A549 (cell line): ENCODE measurements around the gene POP5. TPM values are rescaled to one million over a fixed set of nuclear protein-coding genes. Genes with fewer than 3 reads are reported as not detected.

Experiments
- ATAC-seq, 2 experiments: fragments of 200-7000 bp in 1 of 2; fragments of >200 bp in 1 of 2; cut with Nextera tagmentation in 1 of 2; cut with Tn5 transposase in 1 of 2; 3 replicates each; pipeline versions ENCODE4 v1.8.0 to v1.9.1; 2018 to 2020; ENCODE audit warnings: mild to moderate bottlenecking in 1 of 2, moderate library complexity in 1 of 2
- CTCF ChIA-PET: fragments of 300-600 bp; sonication (Branson Sonifier 250); formaldehyde crosslinking; extraction: SDS; loops from one replicate; lab custom pipeline; 2021; ENCODE audit warnings: antibody characterized with exemption, inconsistent platforms; lab: Yijun Ruan, JAX
- POLR2A ChIA-PET: fragments of 350-600 bp; formaldehyde crosslinking; extraction: SDS; loops from one replicate; lab custom pipeline; 2021; ENCODE audit warnings: antibody characterized with exemption, inconsistent platforms; lab: Yijun Ruan, JAX
- DNase-seq, 2 experiments: peaks; one replicate each; pipeline versions ENCODE4 v3.0.0 to v3.0.0-alpha.2; 2011 to 2016; ENCODE audit warnings: low read depth in 1 of 2, low spot score in 1 of 2
- FAIRE-seq: peaks from 2 replicates; lab custom pipeline; 2011; peaks lifted over from hg19 to GRCh38; lab: Jason Lieb, UNC
- H3K27ac ChIP-seq, 2 experiments: fragments of >200 bp; sonication (Bioruptor Twin); formaldehyde crosslinking; 3 replicates each; pipeline ENCODE4 v1.5.1; 2016 to 2017
- H3K4me1 ChIP-seq: fragments of >200 bp; sonication (Bioruptor Twin); formaldehyde crosslinking; 3 replicates; pipeline ENCODE4 v1.6.1; 2016
- H3K4me2 ChIP-seq: fragments of >200 bp; sonication (Bioruptor Twin); formaldehyde crosslinking; 3 replicates; pipeline ENCODE4 v1.6.1; 2016
- H3K4me3 ChIP-seq: fragments of >200 bp; sonication (Bioruptor Twin); formaldehyde crosslinking; 3 replicates; pipeline ENCODE4 v1.5.1; 2016
- H3K9me3 ChIP-seq: fragments of >200 bp; sonication (Bioruptor Twin); formaldehyde crosslinking; 3 replicates; pipeline ENCODE4 v1.6.1; 2016
- BHLHE40 ChIP-seq: IDR thresholded peaks from 2 replicates; pipeline ENCODE4 v1.6.1; 2012; ENCODE audit warnings: low read depth, low read length, inconsistent platforms
- CBX8 ChIP-seq: fragments of 200-600 bp; sonication (generic); IDR thresholded peaks from 2 replicates; pipeline ENCODE4 v1.6.1; 2016
- ESRRA ChIP-seq: fragments of 150-350 bp; IDR thresholded peaks from 2 replicates; pipeline ENCODE4 v1.6.1; 2014; ENCODE audit warnings: mild to moderate bottlenecking, low read length, borderline replicate concordance
- FOSL2 ChIP-seq, 2 experiments: fragments of 450-650 bp in 1 of 2; fragments of >200 bp in 1 of 2; sonication (Bioruptor Twin) in 1 of 2; formaldehyde crosslinking; IDR thresholded peaks; 2 replicates each; pipeline versions ENCODE4 v1.5.0 to v1.6.1; 2016 to 2020; ENCODE audit warnings: mild to moderate bottlenecking in 1 of 2, moderate library complexity in 1 of 2
- HDAC2 ChIP-seq: fragments of 200-600 bp; sonication (generic); IDR thresholded peaks from 2 replicates; pipeline ENCODE4 v1.6.1; 2016
- HOXB13 ChIP-seq: fragments of 250-450 bp; sonication (Bioruptor Pico); IDR thresholded peaks from 2 replicates; pipeline ENCODE4 v1.5.0; 2020; ENCODE audit warnings: low read depth, mild to moderate bottlenecking, moderate library complexity
- JUN ChIP-seq, 2 experiments: fragments of >200 bp; sonication (Bioruptor Twin); formaldehyde crosslinking; IDR thresholded peaks; 2 replicates in 1 of 2; 3 replicates in 1 of 2; pipeline ENCODE4 v1.6.1; 2016 to 2017
- JUNB ChIP-seq: fragments of >200 bp; sonication (Bioruptor Twin); formaldehyde crosslinking; IDR thresholded peaks from 2 replicates; pipeline ENCODE4 v1.6.1; 2016
- NPAS2 ChIP-seq: fragments of 250-450 bp; sonication (Bioruptor Pico); IDR thresholded peaks from 2 replicates; pipeline ENCODE4 v1.8.0; 2022; ENCODE audit warnings: mild to moderate bottlenecking, moderate library complexity, borderline replicate concordance
- NR3C1 ChIP-seq: fragments of >200 bp; sonication (Bioruptor Twin); formaldehyde crosslinking; IDR thresholded peaks from 3 replicates; pipeline ENCODE4 v1.6.1; 2017
- POLR2A ChIP-seq: IDR thresholded peaks from 2 replicates; pipeline ENCODE4 v1.6.1; 2012; ENCODE audit warnings: mild to moderate bottlenecking, low read length
- POLR2AphosphoS2 ChIP-seq: conservative IDR thresholded peaks from 2 replicates; pipeline ENCODE4 v1.6.1; 2012; ENCODE audit warnings: low read length, improper control_type of control experiment, inconsistent platforms
- RCOR1 ChIP-seq: fragments of 150-350 bp; IDR thresholded peaks from 2 replicates; pipeline ENCODE4 v1.6.1; 2014; ENCODE audit warnings: antibody characterized with exemption, low read length, low read depth
- RFX5 ChIP-seq: fragments of 450-650 bp; IDR thresholded peaks from 2 replicates; pipeline ENCODE4 v1.7.1; 2014; ENCODE audit warnings: antibody characterized with exemption, mild to moderate bottlenecking, moderate library complexity
- ZFP36 ChIP-seq: fragments of 450-650 bp; IDR thresholded peaks from 2 replicates; pipeline ENCODE4 v1.6.1; 2014; ENCODE audit warnings: borderline replicate concordance; ENCODE audit not compliant: partially characterized antibody
- WGBS: methylation state at CpG from one replicate; pipeline ENCODE4 v1.1.6; 2017; ENCODE audit errors: missing lambda C conversion rate; 5-methylcytosine and 5-hydroxymethylcytosine counted together
- polyA plus RNA-seq, 4 experiments: library from polyadenylated mRNA; depleted of rRNA in 3 of 4; stranded (reverse); fragments of >200 nt; fragmentation: RNase III in 1 of 4; extraction: RNeasy Plus Mini Kit Qiagen cat#74134 plus additional on column Dnase treatment in 1 of 4; gene quantifications; 2 replicates in 3 of 4; 3 replicates in 1 of 4; pipeline ENCODE4 v1.2.3, GENCODE V29; 2011 to 2017
- TF ChIP-seq, protein P1 (sequence below): fragments of >200 bp; sonication (Bioruptor Twin); formaldehyde crosslinking; IDR thresholded peaks from 3 replicates; pipeline ENCODE4 v1.6.1; 2016
- TF ChIP-seq, protein P2 (sequence below): IDR thresholded peaks from 2 replicates; pipeline ENCODE4 v1.6.1; 2012
- TF ChIP-seq, protein P3 (sequence below): fragments of 200-600 bp; sonication (generic); IDR thresholded peaks from 2 replicates; pipeline ENCODE4 v1.6.1; 2016; ENCODE audit warnings: antibody characterized with exemption, mild to moderate bottlenecking, moderate library complexity
- TF ChIP-seq, protein P4 (sequence below): fragments of 250-450 bp; sonication (Bioruptor Pico); IDR thresholded peaks from 2 replicates; pipeline ENCODE4 v1.5.0; 2021; ENCODE audit warnings: mild to moderate bottlenecking, moderate library complexity, borderline replicate concordance
- TF ChIP-seq, protein P5 (sequence below): fragments of 450-650 bp; IDR thresholded peaks from 2 replicates; pipeline ENCODE4 v1.6.1; 2014; ENCODE audit warnings: antibody characterized with exemption

Gene POP5
- polyA plus RNA-seq, 2 of the 4 experiments (the other 2 are of a cell fraction) = 82.4 to 111 TPM

DNA sequence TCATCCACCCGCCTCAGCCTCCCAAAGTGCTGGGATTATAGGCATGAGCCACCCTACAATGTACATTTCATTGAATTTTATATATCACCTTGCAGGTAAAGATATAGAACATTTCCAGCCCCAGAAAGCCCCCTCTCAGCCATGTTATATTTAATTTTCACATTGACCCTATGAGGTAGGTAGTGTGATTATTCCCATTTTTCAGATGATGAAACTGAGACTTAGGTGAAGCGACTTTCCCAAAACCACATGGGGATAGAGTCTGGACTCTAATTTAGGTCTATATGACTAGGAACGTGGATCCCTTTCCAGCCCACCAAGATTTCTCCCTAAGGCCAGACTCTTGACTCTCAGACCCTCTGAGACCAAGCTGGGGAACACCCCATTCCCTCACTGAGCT, 15.7 kb upstream of the POP5 start:
- CTCF ChIA-PET = interaction anchor here (0.6 to 1.5 kb wide), 3 partner anchors 14 to 519 kb away, joined by 3 to 5 read pairs (median 3); no protein-coding TSS in a partner anchor
- FAIRE-seq (no peak), DNase-seq (no peak), ATAC-seq (no peak)
- no peak overlapping the region for H3K27ac ChIP-seq
- POLR2A ChIA-PET = no interaction called here
- WGBS = 88% methylated on average over 3 of the region's 3 CpGs
- H3K4me1 ChIP-seq = peaks cover 10% of the 10 kb centered on the region
- no peaks in the 10 kb centered on the region for H3K9me3 ChIP-seq
- no peak overlapping the region for H3K4me2 ChIP-seq
- H3K4me3 ChIP-seq = no peak overlapping the region
- TF ChIP-seq, protein P1, sequence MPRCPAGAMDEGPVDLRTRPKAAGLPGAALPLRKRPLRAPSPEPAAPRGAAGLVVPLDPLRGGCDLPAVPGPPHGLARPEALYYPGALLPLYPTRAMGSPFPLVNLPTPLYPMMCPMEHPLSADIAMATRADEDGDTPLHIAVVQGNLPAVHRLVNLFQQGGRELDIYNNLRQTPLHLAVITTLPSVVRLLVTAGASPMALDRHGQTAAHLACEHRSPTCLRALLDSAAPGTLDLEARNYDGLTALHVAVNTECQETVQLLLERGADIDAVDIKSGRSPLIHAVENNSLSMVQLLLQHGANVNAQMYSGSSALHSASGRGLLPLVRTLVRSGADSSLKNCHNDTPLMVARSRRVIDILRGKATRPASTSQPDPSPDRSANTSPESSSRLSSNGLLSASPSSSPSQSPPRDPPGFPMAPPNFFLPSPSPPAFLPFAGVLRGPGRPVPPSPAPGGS = no peak
- no peak for TF ChIP-seq NR3C1
- no peak for TF ChIP-seq ESRRA
- TF ChIP-seq NPAS2 (CRISPR knock-in tag) = no peak
- no peak for TF ChIP-seq JUNB
- TF ChIP-seq POLR2AphosphoS2 = no peak
- TF ChIP-seq, protein P2, sequence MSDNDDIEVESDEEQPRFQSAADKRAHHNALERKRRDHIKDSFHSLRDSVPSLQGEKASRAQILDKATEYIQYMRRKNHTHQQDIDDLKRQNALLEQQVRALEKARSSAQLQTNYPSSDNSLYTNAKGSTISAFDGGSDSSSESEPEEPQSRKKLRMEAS = no peak
- TF ChIP-seq, protein P3, sequence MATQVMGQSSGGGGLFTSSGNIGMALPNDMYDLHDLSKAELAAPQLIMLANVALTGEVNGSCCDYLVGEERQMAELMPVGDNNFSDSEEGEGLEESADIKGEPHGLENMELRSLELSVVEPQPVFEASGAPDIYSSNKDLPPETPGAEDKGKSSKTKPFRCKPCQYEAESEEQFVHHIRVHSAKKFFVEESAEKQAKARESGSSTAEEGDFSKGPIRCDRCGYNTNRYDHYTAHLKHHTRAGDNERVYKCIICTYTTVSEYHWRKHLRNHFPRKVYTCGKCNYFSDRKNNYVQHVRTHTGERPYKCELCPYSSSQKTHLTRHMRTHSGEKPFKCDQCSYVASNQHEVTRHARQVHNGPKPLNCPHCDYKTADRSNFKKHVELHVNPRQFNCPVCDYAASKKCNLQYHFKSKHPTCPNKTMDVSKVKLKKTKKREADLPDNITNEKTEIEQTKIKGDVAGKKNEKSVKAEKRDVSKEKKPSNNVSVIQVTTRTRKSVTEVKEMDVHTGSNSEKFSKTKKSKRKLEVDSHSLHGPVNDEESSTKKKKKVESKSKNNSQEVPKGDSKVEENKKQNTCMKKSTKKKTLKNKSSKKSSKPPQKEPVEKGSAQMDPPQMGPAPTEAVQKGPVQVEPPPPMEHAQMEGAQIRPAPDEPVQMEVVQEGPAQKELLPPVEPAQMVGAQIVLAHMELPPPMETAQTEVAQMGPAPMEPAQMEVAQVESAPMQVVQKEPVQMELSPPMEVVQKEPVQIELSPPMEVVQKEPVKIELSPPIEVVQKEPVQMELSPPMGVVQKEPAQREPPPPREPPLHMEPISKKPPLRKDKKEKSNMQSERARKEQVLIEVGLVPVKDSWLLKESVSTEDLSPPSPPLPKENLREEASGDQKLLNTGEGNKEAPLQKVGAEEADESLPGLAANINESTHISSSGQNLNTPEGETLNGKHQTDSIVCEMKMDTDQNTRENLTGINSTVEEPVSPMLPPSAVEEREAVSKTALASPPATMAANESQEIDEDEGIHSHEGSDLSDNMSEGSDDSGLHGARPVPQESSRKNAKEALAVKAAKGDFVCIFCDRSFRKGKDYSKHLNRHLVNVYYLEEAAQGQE = no peak
- TF ChIP-seq POLR2A = no peak
- no peak for TF ChIP-seq BHLHE40
- no peak for TF ChIP-seq HDAC2
- TF ChIP-seq JUN (IDR thresholded peaks at IDR 0.05) = no peak
- no peak for TF ChIP-seq RFX5
- no peak for TF ChIP-seq ZFP36
- TF ChIP-seq RCOR1 = no peak
- TF ChIP-seq CBX8 = no peak
- TF ChIP-seq, protein P4, sequence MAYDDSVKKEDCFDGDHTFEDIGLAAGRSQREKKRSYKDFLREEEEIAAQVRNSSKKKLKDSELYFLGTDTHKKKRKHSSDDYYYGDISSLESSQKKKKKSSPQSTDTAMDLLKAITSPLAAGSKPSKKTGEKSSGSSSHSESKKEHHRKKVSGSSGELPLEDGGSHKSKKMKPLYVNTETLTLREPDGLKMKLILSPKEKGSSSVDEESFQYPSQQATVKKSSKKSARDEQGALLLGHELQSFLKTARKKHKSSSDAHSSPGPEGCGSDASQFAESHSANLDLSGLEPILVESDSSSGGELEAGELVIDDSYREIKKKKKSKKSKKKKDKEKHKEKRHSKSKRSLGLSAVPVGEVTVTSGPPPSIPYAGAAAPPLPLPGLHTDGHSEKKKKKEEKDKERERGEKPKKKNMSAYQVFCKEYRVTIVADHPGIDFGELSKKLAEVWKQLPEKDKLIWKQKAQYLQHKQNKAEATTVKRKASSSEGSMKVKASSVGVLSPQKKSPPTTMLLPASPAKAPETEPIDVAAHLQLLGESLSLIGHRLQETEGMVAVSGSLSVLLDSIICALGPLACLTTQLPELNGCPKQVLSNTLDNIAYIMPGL (CRISPR knock-in tag) = no peak
- TF ChIP-seq HOXB13 = no peak
- TF ChIP-seq, protein P5, sequence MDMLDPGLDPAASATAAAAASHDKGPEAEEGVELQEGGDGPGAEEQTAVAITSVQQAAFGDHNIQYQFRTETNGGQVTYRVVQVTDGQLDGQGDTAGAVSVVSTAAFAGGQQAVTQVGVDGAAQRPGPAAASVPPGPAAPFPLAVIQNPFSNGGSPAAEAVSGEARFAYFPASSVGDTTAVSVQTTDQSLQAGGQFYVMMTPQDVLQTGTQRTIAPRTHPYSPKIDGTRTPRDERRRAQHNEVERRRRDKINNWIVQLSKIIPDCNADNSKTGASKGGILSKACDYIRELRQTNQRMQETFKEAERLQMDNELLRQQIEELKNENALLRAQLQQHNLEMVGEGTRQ = no peak
- TF ChIP-seq FOSL2 (IDR thresholded peaks at IDR 0.05) = no peak
- TF ChIP-seq FOSL2 (CRISPR knock-in tag; IDR thresholded peaks at IDR 0.05) = no peak
- TF ChIP-seq, all 56 proteins: peak for 0
